Stimulated activated CD4-positive, alpha-beta T cell treated with anti-CD3 and anti-CD28 coated beads, Interleukin-2, amount 100 ng/mL, for 24 hours (primary cell): ENCODE data around the gene TAMALIN.

Experiments
- DNase-seq, 2 donors: peaks; one replicate each; pipeline ENCODE4 v3.0.0-alpha.2; 2020

TAMALIN gene

DNA sequence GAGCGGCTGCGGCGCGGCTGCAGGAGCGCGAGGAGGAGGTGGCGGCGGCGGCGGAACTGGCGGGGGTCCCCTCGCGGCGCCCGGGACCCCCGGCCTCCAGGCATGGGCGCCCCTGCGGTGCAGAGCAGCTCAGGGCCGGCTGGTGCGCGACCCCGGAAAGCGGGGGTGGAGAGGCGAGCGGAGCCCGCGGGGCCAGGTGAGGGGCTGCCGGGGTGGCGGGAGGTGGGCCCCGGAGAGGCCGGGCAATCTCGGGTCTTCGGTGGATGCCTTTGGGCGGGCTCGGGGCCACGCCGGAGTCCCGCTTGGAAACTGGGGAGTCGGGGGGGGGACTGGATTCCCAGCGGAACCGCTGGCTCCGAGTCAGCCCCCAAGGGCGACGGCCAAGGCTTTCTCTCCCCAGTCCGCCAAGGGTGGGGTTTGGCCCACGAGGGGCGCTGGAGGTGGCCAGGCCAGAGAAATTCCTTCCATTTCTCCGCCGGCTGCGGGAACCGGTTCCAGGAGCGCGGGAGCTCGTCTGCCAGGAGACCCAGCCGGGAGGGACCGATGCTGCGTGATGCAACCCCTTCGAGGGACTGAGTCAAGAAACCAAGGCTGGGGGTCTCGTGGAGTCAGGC lies 30.6 kb downstream of the TAMALIN start:
- DNase-seq = peak in 1 of 2 donors; percentile 31

GRCh38 chr12:52038447-52038846 lies 31.7 kb downstream of the TAMALIN start:
- DNase-seq = no peak

- no peak for DNase-seq
These were observed 34.3 kb downstream of the TAMALIN start for GRCh38 chr12:52041035-52041434.

DNA sequence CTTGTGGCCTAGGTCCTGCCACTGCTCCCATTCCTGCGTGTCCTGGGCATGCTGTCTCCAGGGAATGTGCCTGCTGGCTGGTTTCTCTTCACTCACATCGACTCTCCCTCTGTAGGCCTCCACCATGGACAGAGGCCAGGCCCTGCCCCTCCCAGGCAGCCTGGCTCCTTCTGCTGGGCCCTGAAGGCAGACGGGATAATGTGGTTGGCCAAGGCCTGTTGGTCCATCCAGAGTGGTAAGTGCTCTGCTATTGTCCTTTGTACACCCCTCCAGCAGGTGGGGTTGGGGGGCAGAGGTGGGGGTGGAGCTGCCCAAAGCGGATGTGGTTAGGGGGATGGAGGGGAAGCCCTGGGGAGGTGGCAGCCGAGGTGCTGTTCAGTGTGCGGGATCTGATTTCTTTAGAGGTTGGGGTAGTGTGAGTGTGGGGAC lies 35.0 kb downstream of the TAMALIN start:
- no peak for DNase-seq

- no peak for DNase-seq
These were observed 36.1 kb downstream of the TAMALIN start for GRCh38 chr12:52042706-52043385.

DNA sequence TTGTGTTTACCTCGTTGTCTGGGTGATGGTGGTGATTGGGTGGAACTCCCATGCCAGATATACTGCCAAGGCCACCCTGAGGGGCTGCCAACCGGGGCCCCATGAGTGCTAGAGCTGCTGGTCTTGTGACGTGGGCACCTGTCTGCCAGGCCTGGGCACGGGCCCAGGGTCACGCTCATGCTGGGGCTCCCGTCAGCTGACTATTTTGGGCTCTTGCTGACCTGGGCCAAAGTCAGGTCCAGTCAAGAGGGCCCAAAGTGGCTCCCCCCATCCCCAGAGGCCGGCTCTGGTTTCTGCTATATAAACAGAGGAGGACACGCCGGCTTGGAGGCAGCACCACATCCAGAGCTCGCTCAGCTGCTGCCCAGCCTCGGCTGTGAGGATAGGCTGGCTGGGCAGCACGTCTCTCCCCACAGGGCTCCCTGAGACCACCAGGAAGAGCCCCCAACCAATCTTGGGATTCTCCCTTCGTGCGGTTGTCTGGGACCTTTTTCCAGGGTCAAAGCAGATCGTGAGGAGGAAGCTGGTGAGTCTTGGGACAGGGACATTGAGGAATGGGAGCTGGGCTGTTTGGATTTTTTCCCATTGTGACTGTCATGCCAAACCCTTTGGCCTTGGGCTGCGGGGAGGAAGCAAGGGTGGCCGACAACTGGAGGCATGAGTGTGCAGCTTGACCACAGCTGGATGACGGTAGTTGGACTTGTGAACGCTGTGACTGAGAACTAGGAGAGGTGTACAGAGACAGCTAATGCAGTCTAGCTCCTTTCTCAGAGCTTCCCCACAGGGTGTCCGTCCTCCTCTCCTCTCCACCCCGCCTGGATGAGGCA lies 36.9 kb downstream of the TAMALIN start:
- DNase-seq = no peak

DNA sequence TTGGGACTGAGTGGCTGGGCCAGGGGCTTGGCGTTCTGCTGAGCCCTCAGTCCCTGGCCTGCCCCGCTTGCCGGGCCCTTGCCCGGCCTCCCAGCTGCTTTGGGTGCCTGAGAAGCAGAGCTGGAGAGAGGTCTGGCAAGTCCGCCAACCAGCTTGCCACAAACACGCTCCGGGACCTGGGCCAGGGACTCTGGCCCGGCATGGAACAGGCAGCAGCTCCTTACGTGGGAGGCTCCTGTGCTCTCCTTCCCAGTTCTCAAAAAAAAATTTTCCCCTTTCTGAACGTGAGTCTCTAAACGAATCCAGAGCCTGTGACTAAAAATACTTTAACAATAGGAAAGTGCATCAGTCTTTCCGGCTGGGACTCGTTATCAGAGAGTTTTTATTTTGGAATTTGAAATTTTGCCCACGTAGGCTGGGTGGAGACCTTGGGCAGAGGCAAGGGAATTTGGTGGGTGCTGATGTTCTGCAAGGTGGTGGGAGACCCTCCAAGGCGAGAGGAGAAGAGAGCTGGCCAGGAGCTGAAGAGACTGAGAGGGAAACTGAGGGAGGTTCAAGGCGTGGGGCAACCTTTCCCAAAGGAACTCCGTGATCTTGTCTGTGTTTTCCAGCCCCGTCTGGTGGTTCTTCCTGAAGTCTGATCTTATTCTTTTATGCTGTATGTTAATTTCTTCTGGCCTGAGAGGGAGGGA lies 37.7 kb downstream of the TAMALIN start:
- no peak for DNase-seq

- DNase-seq = no peak
These were observed 39.1 kb downstream of the TAMALIN start for GRCh38 chr12:52045794-52046199.

- no peak for DNase-seq
These were observed 40.1 kb downstream of the TAMALIN start for GRCh38 chr12:52046859-52047258.

GRCh38 chr12:52049286-52049685 lies 42.5 kb downstream of the TAMALIN start:
- no peak for DNase-seq

GRCh38 chr12:52049688-52050087 lies 42.9 kb downstream of the TAMALIN start:
- DNase-seq = no peak

DNA sequence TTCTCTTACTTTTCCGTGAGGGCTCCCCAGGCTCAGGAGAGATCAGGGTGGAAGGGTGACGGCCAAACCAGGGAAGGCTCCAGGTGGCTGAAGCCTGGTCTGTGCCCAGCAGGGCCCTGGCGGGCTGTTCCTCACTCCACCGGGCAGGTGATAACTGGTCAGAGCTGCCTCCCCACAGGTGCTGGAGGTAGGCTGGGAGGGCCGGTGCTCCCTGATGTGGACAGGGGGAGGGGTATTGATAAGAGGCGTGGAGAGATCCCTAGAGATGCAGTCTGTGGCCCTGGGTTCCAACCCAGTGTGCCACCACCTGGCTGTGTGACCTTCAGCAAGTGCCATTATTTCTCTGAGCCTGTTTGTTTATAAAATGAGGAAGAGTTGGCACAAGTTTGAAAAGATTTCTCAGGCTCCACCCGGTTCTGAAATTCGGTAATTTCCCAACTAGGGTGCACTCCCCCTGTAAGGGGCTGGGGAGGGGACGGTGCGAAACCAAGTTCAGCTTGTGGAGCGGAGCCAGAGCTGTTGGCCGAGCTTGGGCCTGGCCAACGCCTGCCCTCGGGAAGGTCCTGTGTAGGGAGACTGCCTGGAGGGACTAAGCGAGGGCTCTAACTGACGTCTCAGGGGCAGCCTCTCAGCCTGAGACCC lies 43.5 kb downstream of the TAMALIN start:
- DNase-seq = peak in 1 of 2 donors; percentile 36

DNA sequence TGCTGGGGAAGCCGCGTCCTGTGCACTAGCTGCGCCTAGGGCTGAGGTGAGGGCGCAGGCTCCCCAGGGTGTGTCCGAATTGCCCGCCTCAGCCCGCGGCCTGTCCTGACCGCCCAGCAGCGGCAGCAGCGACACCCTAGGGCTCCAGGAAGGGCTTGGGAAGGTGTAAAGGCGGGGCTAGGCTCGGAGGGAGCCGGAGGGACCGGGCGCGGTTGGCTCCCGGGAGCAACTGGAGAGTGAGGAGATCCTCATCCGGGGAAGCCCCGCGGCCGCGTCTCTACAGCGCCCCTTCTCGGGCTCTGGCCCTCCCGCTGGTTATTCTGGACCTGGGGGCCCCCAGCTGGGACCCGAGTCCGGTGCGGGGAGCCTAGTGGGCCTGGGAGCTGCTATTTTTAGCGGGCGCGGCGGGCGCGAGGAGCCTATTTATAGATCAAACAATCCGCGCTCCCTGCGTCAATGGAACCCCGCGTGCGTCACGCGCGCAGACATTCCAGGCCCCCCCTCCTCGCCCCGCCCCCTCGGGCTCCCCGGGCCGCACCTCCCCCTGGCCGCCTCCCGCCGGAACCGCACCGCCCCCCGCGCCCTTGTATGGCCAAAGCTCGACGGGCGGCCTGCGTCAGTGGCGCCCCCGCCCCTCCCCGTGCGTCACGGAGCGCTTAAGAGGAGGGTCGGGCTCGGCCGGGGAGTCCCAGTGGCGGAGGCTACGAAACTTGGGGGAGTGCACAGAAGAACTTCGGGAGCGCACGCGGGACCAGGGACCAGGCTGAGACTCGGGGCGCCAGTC lies 44.2 kb downstream of the TAMALIN start, which contains the start of gene NR4A1:
NR4A1 (plus strand) TSS at position 685 of the 784 bp plus-strand sequence. CDS start 2,887 bp downstream, outside the sequence.
- peak; percentile 99 for DNase-seq

GRCh38 chr12:52052468-52053186 lies 45.9 kb downstream of the TAMALIN start:
- DNase-seq = peak; percentile 25 to 35

- no peak for DNase-seq
These were observed 46.9 kb downstream of the TAMALIN start for GRCh38 chr12:52053536-52054209.

- no peak for DNase-seq
These were observed 47.6 kb downstream of the TAMALIN start for GRCh38 chr12:52054231-52054832.

GRCh38 chr12:52054833-52055730 lies 48.3 kb downstream of the TAMALIN start:
- no peak for DNase-seq
